Left forelimb (tissue), 1 donor: ENCODE results near the gene MORN1.
"Not testable (repeated sequence)": the region's sequence is repeated elsewhere in the genome, so short reads cannot be mapped to it uniquely, and the experiment has no call there.

Experiments
- DNase-seq: peaks from one replicate; pipeline ENCODE4 v3.0.0-alpha.2; 2018; ENCODE audit warnings: low spot score

MORN1 gene

GRCh38 chr1:2307064-2307605 is 84.2 kb downstream of the MORN1 start:
- DNase-seq = no peak

- DNase-seq = no peak
Observed at GRCh38 chr1:2306151-2306978, 85.0 kb downstream of the MORN1 start.

GRCh38 chr1:2304921-2305681 is 86.3 kb downstream of the MORN1 start:
- DNase-seq = no peak

- DNase-seq = no peak
Observed at GRCh38 chr1:2304282-2304681, 87.1 kb downstream of the MORN1 start.

- DNase-seq = no peak
Observed at GRCh38 chr1:2303781-2304180, 87.6 kb downstream of the MORN1 start.

- no peak for DNase-seq
Observed at GRCh38 chr1:2303016-2303775, 88.2 kb downstream of the MORN1 start.

GRCh38 chr1:2302292-2302925 is 88.9 kb downstream of the MORN1 start:
- no peak for DNase-seq

- DNase-seq = no peak
Observed at GRCh38 chr1:2301607-2302291, 89.6 kb downstream of the MORN1 start.

- peak; percentile 81 for DNase-seq
Observed at GRCh38 chr1:2300851-2301606, 90.3 kb downstream of the MORN1 start.

- no peak for DNase-seq
Observed at GRCh38 chr1:2300004-2300771, 91.2 kb downstream of the MORN1 start.

GRCh38 chr1:2299131-2299627 is 92.2 kb downstream of the MORN1 start:
- no peak for DNase-seq

GRCh38 chr1:2298685-2299084 is 92.7 kb downstream of the MORN1 start:
- no peak for DNase-seq

GRCh38 chr1:2297246-2298011 is 93.9 kb downstream of the MORN1 start:
- DNase-seq = no peak

- no peak for DNase-seq
Observed at GRCh38 chr1:2296614-2297013, 94.7 kb downstream of the MORN1 start.

GRCh38 chr1:2296211-2296610 is 95.1 kb downstream of the MORN1 start:
- DNase-seq = not testable (repeated sequence)

- DNase-seq = no peak
Observed at GRCh38 chr1:2295526-2295925, 95.8 kb downstream of the MORN1 start.

- no peak for DNase-seq
Observed at GRCh38 chr1:2294725-2295078, 96.7 kb downstream of the MORN1 start.

- DNase-seq = no peak
Observed at GRCh38 chr1:2294033-2294724, 97.2 kb downstream of the MORN1 start.
